Astrocyte (in vitro differentiated cells and primary cell): ENCODE data around the gene ABLIM2. TPM values are rescaled to one million over a fixed set of nuclear protein-coding genes. Genes with fewer than 3 reads are reported as not detected.

ENCODE experiments used
- DNase-seq: peaks from one replicate; pipeline ENCODE4 v3.0.0-alpha.2; 2010; ENCODE audit warnings: low read depth
- FAIRE-seq: peaks from 2 replicates; lab custom pipeline; 2011; peaks lifted over from hg19 to GRCh38; lab: Jason Lieb, UNC
- H2AFZ ChIP-seq: 2 replicates; pipeline ENCODE4 v1.6.0; 2012; ENCODE audit warnings: low read depth, low read length, inconsistent platforms
- H3K27ac ChIP-seq: 2 replicates; pipeline ENCODE4 v1.5.1; 2011; ENCODE audit warnings: low read depth, low read length, inconsistent platforms
- H3K27me3 ChIP-seq: 2 replicates; pipeline ENCODE4 v1.6.0; 2011; ENCODE audit warnings: low read length, inconsistent platforms; ENCODE audit not compliant: insufficient read depth
- H3K36me3 ChIP-seq: 2 replicates; pipeline ENCODE4 v1.5.1; 2011; ENCODE audit warnings: low read length, inconsistent platforms; ENCODE audit not compliant: insufficient read depth
- H3K4me1 ChIP-seq: 2 replicates; pipeline ENCODE4 v1.5.1; 2011; ENCODE audit warnings: low read length, inconsistent platforms; ENCODE audit not compliant: insufficient read depth
- H3K4me2 ChIP-seq: 2 replicates; pipeline ENCODE4 v1.6.0; 2012; ENCODE audit warnings: low read length, inconsistent platforms
- H3K4me3 ChIP-seq: 2 replicates; pipeline ENCODE4 v1.5.1; 2011; ENCODE audit warnings: low read depth, mild to moderate bottlenecking, low read length, inconsistent platforms; ENCODE audit not compliant: insufficient read depth
- H3K79me2 ChIP-seq: 2 replicates; pipeline ENCODE4 v1.6.0; 2012; ENCODE audit warnings: mild to moderate bottlenecking, low read length, inconsistent platforms; ENCODE audit not compliant: insufficient read depth
- H3K9ac ChIP-seq: 2 replicates; pipeline ENCODE4 v1.6.0; 2012; ENCODE audit warnings: mild to moderate bottlenecking, low read length, inconsistent platforms
- H3K9me3 ChIP-seq: 2 replicates; pipeline ENCODE4 v1.5.1; 2012; ENCODE audit warnings: low read depth, mild to moderate bottlenecking, low read length, inconsistent platforms; ENCODE audit not compliant: insufficient read depth
- H4K20me1 ChIP-seq: 2 replicates; pipeline ENCODE4 v1.6.0; 2012; ENCODE audit warnings: low read length, inconsistent platforms; ENCODE audit not compliant: insufficient read depth
- H3K27ac Mint-ChIP-seq: one replicate; pipeline ENCODE4 v1.8.0; 2021; ENCODE audit warnings: mild to moderate bottlenecking, mixed read lengths; ENCODE audit not compliant: unreplicated experiment
- H3K27me3 Mint-ChIP-seq: one replicate; pipeline ENCODE4 v1.8.0; 2021; ENCODE audit warnings: low read depth, mixed read lengths; ENCODE audit not compliant: unreplicated experiment
- H3K36me3 Mint-ChIP-seq: one replicate; pipeline ENCODE4 v1.8.0; 2021; ENCODE audit warnings: low read depth, mixed read lengths; ENCODE audit not compliant: unreplicated experiment
- H3K4me1 Mint-ChIP-seq: one replicate; pipeline ENCODE4 v1.8.0; 2021; ENCODE audit warnings: low read depth, mixed read lengths; ENCODE audit not compliant: unreplicated experiment
- H3K4me3 Mint-ChIP-seq: one replicate; pipeline ENCODE4 v1.8.0; 2021; ENCODE audit warnings: mild to moderate bottlenecking, moderate library complexity, mixed read lengths; ENCODE audit not compliant: unreplicated experiment
- H3K9me3 Mint-ChIP-seq: one replicate; pipeline ENCODE4 v1.8.0; 2021; ENCODE audit warnings: mild to moderate bottlenecking, mixed read lengths; ENCODE audit not compliant: unreplicated experiment
- CTCF ChIP-seq: IDR thresholded peaks from 2 replicates; pipeline ENCODE4 v1.5.1; 2011; ENCODE audit warnings: low read depth, mild to moderate bottlenecking, inconsistent platforms, low read length, moderate library complexity; ENCODE audit not compliant: insufficient read depth
- EZH2 ChIP-seq: IDR thresholded peaks from 2 replicates; pipeline ENCODE4 v1.6.1; 2012; ENCODE audit warnings: mild to moderate bottlenecking, low read length, inconsistent platforms; ENCODE audit not compliant: insufficient read depth
- total RNA-seq: library from RNA; stranded (reverse); gene quantifications from 2 replicates; pipeline ENCODE4 v1.2.1, GENCODE V29; 2021

The ABLIM2 gene
- total RNA-seq, 1 donor from 2014 or later = 0.50 TPM

GRCh38 chr4:8089862-8090261 is 68.8 kb downstream of the ABLIM2 start:
- Histone ChIP-seq H3K4me1 (peaks cover 6% of the 10 kb centered on the region), H3K9me3 (peaks cover 5% of the 10 kb centered on the region), H3K4me2 (peak overlapping the region; percentile 38), H3K36me3 (no peaks in the 10 kb centered on the region), H3K79me2 (no peaks in the 10 kb centered on the region), H3K4me3 (no peak overlapping the region), H3K27ac (no peak overlapping the region), H3K9ac (no peak overlapping the region), H4K20me1 (no peaks in the 10 kb centered on the region), H3K27me3 (no peaks in the 10 kb centered on the region), H2AFZ (no peak overlapping the region)
- no peak for DNase-seq
- H3K4me1 Mint-ChIP-seq = no peaks in the 10 kb centered on the region
- peaks cover 27% of the 10 kb centered on the region for H3K27me3 Mint-ChIP-seq
- FAIRE-seq = no peak
- H3K4me3 Mint-ChIP-seq = no peak overlapping the region
- TF ChIP-seq CTCF (no peak), EZH2 (no peak)
- H3K27ac Mint-ChIP-seq = no peak overlapping the region
- H3K36me3 Mint-ChIP-seq = no peaks in the 10 kb centered on the region
- peaks cover 11% of the 10 kb centered on the region for H3K9me3 Mint-ChIP-seq

GRCh38 chr4:8088966-8089491 is 69.6 kb downstream of the ABLIM2 start:
- Mint-ChIP-seq H3K27me3 (peaks cover 27% of the 10 kb centered on the region), H3K27ac (no peak overlapping the region), H3K4me1 (no peaks in the 10 kb centered on the region), H3K4me3 (no peak overlapping the region), H3K9me3 (peaks cover 9% of the 10 kb centered on the region), H3K36me3 (no peaks in the 10 kb centered on the region)
- Histone ChIP-seq H3K79me2 (no peaks in the 10 kb centered on the region), H2AFZ (no peak overlapping the region), H4K20me1 (no peaks in the 10 kb centered on the region), H3K4me1 (peaks cover 6% of the 10 kb centered on the region), H3K9ac (no peak overlapping the region), H3K27ac (no peak overlapping the region), H3K36me3 (no peaks in the 10 kb centered on the region), H3K4me2 (no peak overlapping the region), H3K9me3 (peaks cover 3% of the 10 kb centered on the region), H3K4me3 (no peak overlapping the region), H3K27me3 (no peaks in the 10 kb centered on the region)
- FAIRE-seq (no peak), DNase-seq (no peak)
- no peak for TF ChIP-seq CTCF
- no peak for TF ChIP-seq EZH2

- TF ChIP-seq EZH2 (no peak), CTCF (no peak)
- Mint-ChIP-seq H3K27me3 (peaks cover 35% of the 10 kb centered on the region), H3K4me3 (no peak overlapping the region), H3K4me1 (no peaks in the 10 kb centered on the region), H3K9me3 (no peaks in the 10 kb centered on the region), H3K36me3 (no peaks in the 10 kb centered on the region), H3K27ac (no peak overlapping the region)
- Histone ChIP-seq H3K79me2 (no peaks in the 10 kb centered on the region), H3K36me3 (no peaks in the 10 kb centered on the region), H3K27me3 (peaks cover 5% of the 10 kb centered on the region), H3K9ac (no peak overlapping the region), H3K4me2 (no peak overlapping the region), H3K4me3 (no peak overlapping the region), H3K27ac (no peak overlapping the region), H3K9me3 (no peaks in the 10 kb centered on the region), H2AFZ (no peak overlapping the region), H4K20me1 (no peaks in the 10 kb centered on the region), H3K4me1 (peaks cover 6% of the 10 kb centered on the region)
- no peak for DNase-seq
- no peak for FAIRE-seq
These were observed 70.6 kb downstream of the ABLIM2 start for GRCh38 chr4:8087921-8088495.
